Uterus (tissue), 4 donors: ENCODE measurements around the gene IDH3B. TPM values are rescaled to one million over a fixed set of nuclear protein-coding genes. Genes with fewer than 3 reads are reported as not detected.

Experiments used
- DNase-seq, 2 donors: peaks; one replicate each; pipeline ENCODE4 v3.0.0-alpha.2; 2019 to 2020
- H3K27ac ChIP-seq, 2 donors: fragments of 200-600 bp; sonication (generic); 1 replicate in 1 of 2; 2 replicates in 1 of 2; pipeline ENCODE4 v1.5.1; 2016 to 2018
- H3K27me3 ChIP-seq, 2 donors: fragments of 200-600 bp; sonication (generic); one replicate each; pipeline ENCODE4 v1.5.1; 2018 to 2019; ENCODE audit warnings: control low read depth in 1 of 2
- H3K36me3 ChIP-seq, 2 donors: fragments of 200-600 bp; sonication (generic); one replicate each; pipeline ENCODE4 v1.5.1; 2019; ENCODE audit warnings: control low read depth in 1 of 2
- H3K4me1 ChIP-seq, 2 donors: fragments of 200-600 bp; sonication (generic); one replicate each; pipeline ENCODE4 v1.5.1; 2018 to 2019; ENCODE audit warnings: control low read depth in 1 of 2
- H3K4me3 ChIP-seq, 2 donors: fragments of 200-600 bp; sonication (generic); 1 replicate in 1 of 2; 2 replicates in 1 of 2; pipeline ENCODE4 v1.5.1; 2018 to 2019; ENCODE audit warnings: mild to moderate bottlenecking in 1 of 2
- H3K9me3 ChIP-seq, 2 donors: fragments of 200-600 bp; sonication (generic); one replicate each; pipeline ENCODE4 v1.5.1; 2019; ENCODE audit warnings: control low read depth in 1 of 2
- CTCF ChIP-seq, 4 experiments: fragments of 200-600 bp in 2 of 4; fragments of 450-650 bp in 2 of 4; sonication (generic) in 2 of 4; IDR thresholded peaks; one replicate each; pipeline ENCODE4 v1.5.1; 2016 to 2019; ENCODE audit warnings: antibody characterized with exemption in 4 of 4, mild to moderate bottlenecking in 2 of 4, moderate library complexity in 1 of 4
- POLR2A ChIP-seq, 2 donors: fragments of 450-650 bp; IDR thresholded peaks; one replicate each; pipeline ENCODE4 v1.6.1; 2016; ENCODE audit warnings: antibody characterized with exemption in 2 of 2, mild to moderate bottlenecking in 1 of 2, moderate library complexity in 1 of 2
- intact Hi-C: fragments of 100-400 bp; cut with DNase I; formaldehyde crosslinking; loops from one replicate; pipeline ENCODE4 v1.15.1; 2023; ENCODE audit warnings: low total_unique reads
- total RNA-seq, 4 donors: library from RNA; depleted of rRNA in 3 of 4; stranded (reverse); fragments of >200 nt in 3 of 4; gene quantifications; one replicate each; pipeline versions ENCODE4 v1.1.0 to v1.2.4, GENCODE V29; 2014 to 2023
- donor health status: DM: yes; HTN: yes; CAD: no.

Gene IDH3B
- total RNA-seq, 4 donors from 2014 or later: 33.8 to 220 (median 83.7) TPM

GRCh38 chr20:2640260-2640659 lies 23.8 kb downstream of the IDH3B start:
- H3K27ac ChIP-seq: no peak overlapping the region
- no peaks in the 10 kb centered on the region for H3K4me1 ChIP-seq
- TF ChIP-seq POLR2A (IDR thresholded peaks at IDR 0.05) (no peak), CTCF (IDR thresholded peaks at IDR 0.05) (no peak)
- H3K4me3 ChIP-seq: no peak overlapping the region
- H3K36me3 ChIP-seq: no peaks in the 10 kb centered on the region
- intact Hi-C loops: no loop called here
- H3K9me3 ChIP-seq: no peaks in the 10 kb centered on the region
- DNase-seq: no peak
- no peaks in the 10 kb centered on the region for H3K27me3 ChIP-seq

DNA sequence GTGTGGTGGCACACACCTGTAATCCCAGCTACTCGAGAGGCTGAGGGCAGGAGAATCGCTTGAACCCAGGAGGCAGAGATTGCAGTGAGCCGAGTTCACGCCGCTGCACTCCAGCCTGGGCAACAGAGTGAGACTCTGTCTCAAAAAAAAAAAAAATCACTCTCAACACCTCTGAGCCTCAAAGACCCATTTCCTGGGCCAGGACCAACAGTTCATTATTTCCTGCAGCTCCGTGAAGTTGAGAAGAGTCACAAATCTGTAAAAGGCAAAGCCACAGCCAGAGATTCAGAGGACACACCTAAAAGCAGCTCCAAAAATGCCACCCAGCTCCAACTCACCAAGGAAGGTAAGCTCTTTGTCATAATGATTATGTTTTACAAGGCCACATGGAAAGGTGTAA lies 26.8 kb downstream of the IDH3B start:
- no peak for DNase-seq
- no peaks in the 10 kb centered on the region for H3K27me3 ChIP-seq
- intact Hi-C loops: no loop called here
- H3K4me1 ChIP-seq: no peaks in the 10 kb centered on the region
- H3K4me3 ChIP-seq: no peak overlapping the region
- no peaks in the 10 kb centered on the region for H3K36me3 ChIP-seq
- H3K27ac ChIP-seq: no peak overlapping the region
- H3K9me3 ChIP-seq: no peaks in the 10 kb centered on the region
- no peak for TF ChIP-seq POLR2A (IDR thresholded peaks at IDR 0.05)
- no peak for TF ChIP-seq CTCF (IDR thresholded peaks at IDR 0.05)

- H3K4me3 ChIP-seq: no peak overlapping the region
- TF ChIP-seq CTCF (IDR thresholded peaks at IDR 0.05) (no peak), POLR2A (IDR thresholded peaks at IDR 0.05) (no peak)
- no peaks in the 10 kb centered on the region for H3K36me3 ChIP-seq
- H3K27me3 ChIP-seq: no peaks in the 10 kb centered on the region
- no peak for DNase-seq
- no peaks in the 10 kb centered on the region for H3K9me3 ChIP-seq
- no peak overlapping the region for H3K27ac ChIP-seq
- intact Hi-C loops: no loop called here
- H3K4me1 ChIP-seq: no peaks in the 10 kb centered on the region
Observed at GRCh38 chr20:2633381-2633780, 30.6 kb downstream of the IDH3B start.

DNA sequence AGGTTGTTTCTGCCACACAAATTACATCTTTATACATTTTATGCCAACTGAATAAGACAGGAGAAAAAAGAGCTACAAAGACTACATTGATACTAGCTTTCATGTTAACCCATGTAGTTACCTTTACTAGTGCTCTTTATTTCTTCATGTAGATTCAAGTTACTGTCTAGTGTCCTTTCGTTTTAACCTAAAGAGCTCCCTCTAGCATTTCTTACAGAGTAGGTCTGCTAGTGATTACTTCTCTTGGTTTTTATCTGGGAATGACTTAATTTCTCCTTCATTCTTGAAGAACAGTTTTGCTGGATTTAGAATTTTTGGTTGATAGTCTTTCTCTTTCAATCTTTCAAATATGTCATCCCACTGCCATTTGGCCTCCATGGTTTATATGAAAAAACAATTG lies 32.8 kb downstream of the IDH3B start:
- no peaks in the 10 kb centered on the region for H3K36me3 ChIP-seq
- no peak overlapping the region for H3K27ac ChIP-seq
- no peaks in the 10 kb centered on the region for H3K9me3 ChIP-seq
- H3K27me3 ChIP-seq: no peaks in the 10 kb centered on the region
- no peaks in the 10 kb centered on the region for H3K4me1 ChIP-seq
- intact Hi-C loops: no loop called here
- no peak for DNase-seq
- H3K4me3 ChIP-seq: no peak overlapping the region
- no peak for TF ChIP-seq POLR2A (IDR thresholded peaks at IDR 0.05)
- TF ChIP-seq CTCF (IDR thresholded peaks at IDR 0.05): no peak

DNA sequence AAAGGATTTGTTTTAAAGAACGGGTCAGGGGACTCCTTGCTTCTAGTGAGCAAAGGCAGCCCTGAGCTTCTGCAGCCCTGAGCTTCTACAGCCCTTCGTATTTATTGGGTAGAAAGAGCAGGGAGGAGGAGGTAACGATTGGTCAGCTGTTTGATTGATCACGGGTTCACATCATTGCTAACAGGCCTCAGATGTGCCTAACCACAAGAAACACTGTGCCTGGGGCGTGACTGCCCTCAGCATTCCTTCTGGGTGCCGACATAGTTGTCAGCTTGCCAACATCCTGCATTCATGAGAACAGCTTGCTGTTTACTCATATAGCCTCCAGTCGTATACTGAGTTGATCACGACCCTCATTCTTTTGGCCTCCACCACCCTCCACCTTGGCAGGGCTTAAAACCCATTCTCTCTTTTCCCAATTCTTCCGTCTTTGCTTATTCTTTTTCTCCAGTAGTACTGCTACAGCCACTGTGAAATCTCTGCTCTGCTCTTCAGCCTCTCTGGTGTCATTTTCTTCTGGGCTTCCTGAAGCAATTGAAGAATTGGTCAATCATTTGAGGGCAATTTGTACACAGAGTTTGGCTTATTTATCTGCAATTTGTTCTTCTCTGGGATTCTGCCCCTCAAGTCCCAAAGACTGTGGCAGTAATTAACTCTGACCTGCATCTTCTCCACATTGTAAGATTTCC lies 37.0 kb downstream of the IDH3B start:
- no peak for TF ChIP-seq CTCF (IDR thresholded peaks at IDR 0.05)
- TF ChIP-seq POLR2A (IDR thresholded peaks at IDR 0.05): no peak
- no peaks in the 10 kb centered on the region for H3K4me1 ChIP-seq
- intact Hi-C loops: no loop called here
- H3K27me3 ChIP-seq: no peaks in the 10 kb centered on the region
- H3K36me3 ChIP-seq: no peaks in the 10 kb centered on the region
- H3K27ac ChIP-seq: no peak overlapping the region
- H3K9me3 ChIP-seq: no peaks in the 10 kb centered on the region
- H3K4me3 ChIP-seq: no peak overlapping the region
- no peak for DNase-seq
